ENCODE measurements around the gene RAB30. TPM values are rescaled to one million over a fixed set of nuclear protein-coding genes. Genes with fewer than 3 reads are reported as not detected.

Gene RAB30
- total RNA-seq, 1 donor from 2014 or later = 10.3 TPM

DNA sequence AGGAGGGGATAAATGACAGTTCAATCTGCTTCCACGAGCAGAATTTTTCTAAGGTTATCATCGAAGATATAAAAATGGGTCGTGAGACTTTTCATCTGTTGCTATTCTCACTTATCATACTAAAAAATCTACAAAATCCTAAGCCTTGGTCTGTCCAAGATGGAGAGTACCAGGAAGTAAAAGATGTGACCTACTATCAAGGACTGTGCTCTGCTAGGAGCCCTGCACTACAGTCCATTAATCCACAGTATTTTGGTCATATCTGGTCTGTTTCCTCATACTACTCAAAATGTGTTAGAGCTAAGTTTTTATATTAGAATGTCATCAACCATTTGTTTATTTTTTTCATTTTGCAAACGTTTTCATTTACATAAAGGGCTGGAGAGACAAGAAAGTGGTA is 90.8 kb downstream of the RAB30 start:
- TF ChIP-seq CTCF (IDR thresholded peaks at IDR 0.05; ENCODE audit: unreplicated experiment) = no peak
- no peak for DNase-seq (ENCODE audit: low spot score in 2 of 2, unreplicated experiment in 2 of 2)
- no peak overlapping the region for H3K27ac Mint-ChIP-seq
- H3K27me3 Mint-ChIP-seq (ENCODE audit: low read depth) = no peaks in the 10 kb centered on the region
- H3K9me3 Mint-ChIP-seq = no peaks in the 10 kb centered on the region
- H3K4me3 Mint-ChIP-seq = no peak overlapping the region
- peaks cover 2% of the 10 kb centered on the region for H3K4me1 Mint-ChIP-seq
- peaks cover 5% of the 10 kb centered on the region for H3K36me3 Mint-ChIP-seq

- H3K4me3 Mint-ChIP-seq = no peak overlapping the region
- DNase-seq (ENCODE audit: low spot score in 2 of 2, unreplicated experiment in 2 of 2) = no peak
- no peaks in the 10 kb centered on the region for H3K27me3 Mint-ChIP-seq (ENCODE audit: low read depth)
- TF ChIP-seq CTCF (IDR thresholded peaks at IDR 0.05; ENCODE audit: unreplicated experiment) = no peak
- H3K9me3 Mint-ChIP-seq = no peaks in the 10 kb centered on the region
- peaks cover 5% of the 10 kb centered on the region for H3K36me3 Mint-ChIP-seq
- H3K27ac Mint-ChIP-seq = no peak overlapping the region
- peaks cover 4% of the 10 kb centered on the region for H3K4me1 Mint-ChIP-seq
Observed at GRCh38 chr11:82980292-82980691, 91.4 kb downstream of the RAB30 start.

DNA sequence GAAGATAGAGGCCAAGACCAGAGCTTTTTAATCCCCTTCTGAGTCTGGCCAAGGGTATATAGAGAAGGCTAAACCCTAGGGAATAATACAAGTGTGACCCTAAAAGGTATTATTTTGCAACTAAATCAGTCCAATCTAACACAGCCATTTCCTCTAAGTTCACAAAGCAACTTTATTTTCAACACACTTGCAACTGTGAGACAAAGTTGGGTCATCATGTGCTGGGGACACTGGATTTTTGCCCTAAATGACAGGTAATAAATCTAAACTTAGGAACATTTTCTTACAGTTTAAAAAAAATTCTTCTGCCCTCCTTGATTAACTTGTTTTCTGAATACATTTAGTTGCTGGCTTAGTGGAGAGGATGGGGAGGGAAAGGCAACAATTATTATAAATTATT is 91.9 kb downstream of the RAB30 start:
- DNase-seq (ENCODE audit: low spot score in 2 of 2, unreplicated experiment in 2 of 2) = no peak
- Mint-ChIP-seq H3K36me3 (peaks cover 5% of the 10 kb centered on the region), H3K27ac (no peak overlapping the region), H3K27me3 (ENCODE audit: low read depth) (no peaks in the 10 kb centered on the region), H3K4me3 (no peak overlapping the region), H3K4me1 (peaks cover 4% of the 10 kb centered on the region), H3K9me3 (no peaks in the 10 kb centered on the region)
- TF ChIP-seq CTCF (IDR thresholded peaks at IDR 0.05; ENCODE audit: unreplicated experiment) = no peak

GRCh38 chr11:82978422-82979099 is 93.1 kb downstream of the RAB30 start:
- TF ChIP-seq CTCF (IDR thresholded peaks at IDR 0.05; ENCODE audit: unreplicated experiment) = no peak
- no peak for DNase-seq (ENCODE audit: low spot score in 2 of 2, unreplicated experiment in 2 of 2)
- no peak overlapping the region for H3K4me3 Mint-ChIP-seq
- H3K27me3 Mint-ChIP-seq (ENCODE audit: low read depth) = no peaks in the 10 kb centered on the region
- no peaks in the 10 kb centered on the region for H3K9me3 Mint-ChIP-seq
- peaks cover 4% of the 10 kb centered on the region for H3K4me1 Mint-ChIP-seq
- H3K36me3 Mint-ChIP-seq = peaks cover 5% of the 10 kb centered on the region
- H3K27ac Mint-ChIP-seq = no peak overlapping the region

DNA sequence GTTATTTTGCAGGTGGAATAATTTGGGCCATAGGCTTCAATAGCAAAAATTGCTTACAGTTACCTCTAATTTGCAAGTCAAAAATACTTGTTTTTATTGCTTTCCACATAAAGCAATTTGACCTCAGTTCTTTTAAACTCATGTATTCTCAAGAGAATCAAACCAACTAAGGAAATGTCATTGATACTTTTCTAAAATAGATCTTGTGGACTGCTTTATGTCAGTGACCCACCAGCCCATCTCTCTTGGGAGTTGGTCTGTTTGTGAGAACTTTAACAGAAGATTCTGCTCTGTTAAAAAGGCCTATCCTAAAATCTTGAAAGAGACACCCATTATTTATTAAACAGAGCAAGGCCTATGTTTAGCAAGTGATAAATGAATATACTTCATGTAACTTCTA is 94.9 kb downstream of the RAB30 start:
- TF ChIP-seq CTCF (IDR thresholded peaks at IDR 0.05; ENCODE audit: unreplicated experiment) = no peak
- H3K9me3 Mint-ChIP-seq = no peaks in the 10 kb centered on the region
- H3K4me1 Mint-ChIP-seq = peaks cover 4% of the 10 kb centered on the region
- H3K4me3 Mint-ChIP-seq = no peak overlapping the region
- peaks cover 1% of the 10 kb centered on the region for H3K36me3 Mint-ChIP-seq
- no peaks in the 10 kb centered on the region for H3K27me3 Mint-ChIP-seq (ENCODE audit: low read depth)
- H3K27ac Mint-ChIP-seq = no peak overlapping the region
- DNase-seq (ENCODE audit: low spot score in 2 of 2, unreplicated experiment in 2 of 2) = no peak

DNA sequence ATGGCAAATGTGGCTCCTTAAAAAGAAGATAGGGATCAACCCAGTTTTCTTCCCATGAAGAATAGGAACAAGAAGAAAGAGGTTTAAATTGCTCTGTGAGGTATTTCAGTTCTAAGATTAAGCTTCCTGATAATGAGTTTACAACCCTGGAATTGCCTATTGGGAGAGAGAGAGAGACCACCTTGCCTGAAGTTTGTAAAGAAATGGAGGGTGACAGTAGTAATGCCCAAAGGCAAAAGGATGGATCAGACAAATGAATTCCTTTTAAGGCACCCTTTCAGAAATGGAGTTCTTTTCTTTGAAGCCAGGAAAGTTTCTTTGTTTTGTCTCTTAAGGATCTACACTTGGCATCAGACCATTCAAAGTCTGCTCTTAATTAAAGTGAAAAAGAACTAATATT is 95.8 kb downstream of the RAB30 start:
- DNase-seq (ENCODE audit: low spot score in 2 of 2, unreplicated experiment in 2 of 2) = no peak
- no peak overlapping the region for H3K27ac Mint-ChIP-seq
- no peaks in the 10 kb centered on the region for H3K9me3 Mint-ChIP-seq
- no peak for TF ChIP-seq CTCF (IDR thresholded peaks at IDR 0.05; ENCODE audit: unreplicated experiment)
- no peak overlapping the region for H3K4me3 Mint-ChIP-seq
- no peaks in the 10 kb centered on the region for H3K36me3 Mint-ChIP-seq
- no peaks in the 10 kb centered on the region for H3K27me3 Mint-ChIP-seq (ENCODE audit: low read depth)
- peaks cover 4% of the 10 kb centered on the region for H3K4me1 Mint-ChIP-seq
